Measurements from ENCODE around the gene DLK2. TPM values are rescaled to one million over a fixed set of nuclear protein-coding genes. Genes with fewer than 3 reads are reported as not detected.
A peak's percentile ranks its signal among the peaks of the same experiment; 100 is the strongest.
"Not testable (repeated sequence)": the region's sequence is repeated elsewhere in the genome, so short reads cannot be mapped to it uniquely, and the experiment has no call there.

DLK2 gene, protein sequence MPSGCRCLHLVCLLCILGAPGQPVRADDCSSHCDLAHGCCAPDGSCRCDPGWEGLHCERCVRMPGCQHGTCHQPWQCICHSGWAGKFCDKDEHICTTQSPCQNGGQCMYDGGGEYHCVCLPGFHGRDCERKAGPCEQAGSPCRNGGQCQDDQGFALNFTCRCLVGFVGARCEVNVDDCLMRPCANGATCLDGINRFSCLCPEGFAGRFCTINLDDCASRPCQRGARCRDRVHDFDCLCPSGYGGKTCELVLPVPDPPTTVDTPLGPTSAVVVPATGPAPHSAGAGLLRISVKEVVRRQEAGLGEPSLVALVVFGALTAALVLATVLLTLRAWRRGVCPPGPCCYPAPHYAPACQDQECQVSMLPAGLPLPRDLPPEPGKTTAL
- 0.45 TPM for total RNA-seq

DNA sequence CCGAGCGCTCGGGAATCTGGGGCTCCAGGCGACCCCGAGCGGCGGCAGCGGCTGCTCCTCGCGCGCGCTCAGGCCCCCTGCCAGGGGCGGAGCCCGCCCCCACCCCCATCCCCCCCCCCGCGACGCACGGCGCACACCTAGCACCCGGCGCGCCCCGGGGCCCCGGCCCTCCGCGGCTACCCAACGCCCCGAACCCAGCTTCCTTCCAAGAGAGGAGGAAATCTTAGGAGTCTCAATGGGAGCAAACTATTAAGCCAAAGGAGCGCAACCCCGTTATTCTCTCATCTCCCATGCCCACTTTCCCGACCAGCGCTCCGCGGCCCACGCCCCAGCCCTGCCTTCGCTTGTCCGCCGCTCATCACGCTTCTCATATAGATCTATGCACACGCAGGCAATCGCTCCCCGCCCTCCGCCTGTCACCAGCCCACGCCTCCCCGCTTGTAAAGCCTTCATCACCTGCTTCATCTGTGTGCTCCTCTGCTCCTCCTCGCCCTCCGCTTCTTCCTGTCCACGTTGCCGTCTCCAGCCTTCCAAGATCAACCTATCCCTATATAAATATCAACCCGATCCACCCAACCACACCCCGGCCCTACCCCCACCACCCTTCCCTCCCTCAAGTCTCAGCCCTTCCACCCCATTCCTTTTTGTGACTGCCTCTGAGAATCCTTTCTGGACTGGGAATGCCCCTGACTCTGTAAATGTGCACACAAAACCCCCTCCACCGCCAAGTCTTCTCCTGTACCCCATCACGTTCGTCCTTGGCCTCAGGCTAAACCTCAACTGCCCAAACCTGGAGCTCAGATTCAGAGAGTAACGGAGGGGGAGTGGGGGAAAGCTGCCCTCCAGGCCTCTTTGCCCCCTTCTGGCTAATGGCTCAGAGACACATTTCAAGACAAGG lies at the start of gene DLK2:
TSS of gene DLK2 (minus strand) at position 18 of the 898 bp plus-strand sequence. CDS start 723 bp downstream, outside the sequence.
- DNase-seq (ENCODE audit: low spot score) = no peak
- intact Hi-C loops (cut with DNase I) = no loop called here
- no peak for ATAC-seq

DNA sequence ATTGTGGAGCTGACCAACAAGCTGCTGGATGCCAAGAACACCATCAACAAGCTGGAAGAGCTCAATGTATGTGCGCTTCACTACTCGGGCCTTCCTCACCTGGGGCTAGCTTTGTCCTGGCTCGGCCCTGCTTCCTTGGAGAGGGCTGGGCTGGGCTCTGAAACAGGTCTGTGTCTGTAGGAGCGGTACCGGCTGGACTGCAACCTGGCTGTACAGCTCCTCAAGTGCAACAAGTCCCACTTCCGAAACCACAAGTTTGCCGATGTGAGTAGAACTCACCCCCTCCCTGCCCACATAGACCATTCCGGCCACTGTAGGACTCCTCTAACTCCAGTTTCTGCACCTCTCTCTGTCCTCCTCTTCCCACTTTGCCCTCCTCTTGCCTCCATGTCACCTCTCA lies 48.1 kb upstream of the DLK2 start:
- DNase-seq (ENCODE audit: low spot score) = no peak
- intact Hi-C loops (cut with DNase I) = no loop called here
- ATAC-seq = no peak

DNA sequence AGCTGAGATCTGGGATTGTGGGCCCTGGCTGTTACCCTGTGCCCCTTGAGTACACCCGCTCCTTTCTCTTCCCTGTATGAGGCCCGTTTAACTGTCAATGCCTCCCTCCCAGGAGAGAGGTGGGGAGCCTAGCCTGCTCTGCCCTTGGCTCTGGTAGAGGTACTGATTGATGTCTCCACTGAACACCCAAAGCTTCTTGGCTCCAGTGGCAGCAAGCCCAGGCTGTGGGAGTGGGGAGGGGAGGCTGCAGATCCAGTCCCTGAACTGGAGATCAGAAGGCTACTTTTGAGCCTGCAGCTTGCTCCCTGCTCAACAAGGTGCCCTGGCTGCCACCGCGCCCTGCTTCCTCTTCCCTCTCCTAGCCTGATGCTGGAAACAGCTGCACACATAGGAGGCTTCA lies 47.3 kb upstream of the DLK2 start:
- no peak for ATAC-seq
- DNase-seq (ENCODE audit: low spot score) = no peak
- intact Hi-C loops (cut with DNase I) = no loop called here

DNA sequence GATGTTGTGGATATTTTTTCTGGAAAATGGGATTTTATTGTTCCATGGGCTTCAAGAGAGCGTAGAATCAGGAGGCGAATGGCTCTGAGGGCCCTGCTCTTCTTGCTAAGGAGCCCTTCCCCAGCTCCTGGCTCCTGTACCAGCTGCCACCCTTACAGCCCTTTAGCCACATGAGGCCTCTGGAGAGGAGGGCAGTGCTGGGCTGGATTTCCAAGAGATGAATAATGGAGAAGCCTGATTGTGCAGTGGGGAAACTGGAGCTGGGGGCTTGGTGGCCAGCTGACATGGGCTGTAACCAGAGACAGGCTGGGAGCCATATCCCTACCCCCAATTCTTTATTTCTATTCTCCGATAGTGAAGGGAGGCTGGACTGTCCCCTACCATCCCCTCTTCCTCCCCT lies 45.6 kb upstream of the DLK2 start:
- intact Hi-C loops (cut with DNase I) = no loop called here
- no peak for ATAC-seq
- DNase-seq (ENCODE audit: low spot score) = no peak

DNA sequence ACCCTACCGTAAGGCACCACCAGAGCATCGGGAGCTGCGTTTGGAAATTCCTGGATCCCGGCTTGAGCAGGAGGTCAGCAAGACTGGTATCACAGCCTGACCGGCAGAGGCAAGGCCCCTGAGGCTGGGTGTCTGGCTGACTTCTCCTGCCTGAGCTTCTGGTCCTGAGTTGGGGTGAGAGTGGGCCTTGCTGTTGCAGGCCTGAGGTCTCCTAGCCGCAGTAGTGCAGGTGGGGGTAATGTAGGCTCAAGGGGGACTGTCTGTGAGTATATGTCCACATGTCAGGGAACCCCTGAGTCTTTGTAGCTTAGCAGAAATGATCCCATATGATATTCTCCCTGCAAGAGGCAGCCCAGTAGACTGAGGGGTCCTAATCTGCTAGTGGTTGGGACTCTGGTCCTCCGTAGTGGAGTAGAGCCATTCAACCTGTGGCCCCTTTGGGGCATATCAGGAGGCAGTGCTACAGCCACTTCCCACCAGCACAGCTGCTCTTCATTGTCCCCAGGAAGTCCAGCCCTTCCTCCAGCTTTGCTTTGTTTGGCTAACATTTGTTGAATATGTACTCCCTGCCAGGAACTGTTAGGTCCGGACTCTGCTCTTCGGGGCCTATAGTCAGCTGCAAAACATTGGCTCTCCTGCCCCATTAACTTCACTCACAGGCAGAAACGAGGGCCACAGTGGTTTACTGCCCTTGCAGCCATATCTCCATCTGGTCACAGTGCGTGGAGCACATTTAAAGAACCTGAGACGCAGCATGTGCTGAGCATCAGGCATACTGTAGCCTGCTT lies 43.9 kb upstream of the DLK2 start:
- ATAC-seq (peak; percentile 69), DNase-seq (ENCODE audit: low spot score) (no peak)
- intact Hi-C loops (cut with DNase I) = no loop called here

DNA sequence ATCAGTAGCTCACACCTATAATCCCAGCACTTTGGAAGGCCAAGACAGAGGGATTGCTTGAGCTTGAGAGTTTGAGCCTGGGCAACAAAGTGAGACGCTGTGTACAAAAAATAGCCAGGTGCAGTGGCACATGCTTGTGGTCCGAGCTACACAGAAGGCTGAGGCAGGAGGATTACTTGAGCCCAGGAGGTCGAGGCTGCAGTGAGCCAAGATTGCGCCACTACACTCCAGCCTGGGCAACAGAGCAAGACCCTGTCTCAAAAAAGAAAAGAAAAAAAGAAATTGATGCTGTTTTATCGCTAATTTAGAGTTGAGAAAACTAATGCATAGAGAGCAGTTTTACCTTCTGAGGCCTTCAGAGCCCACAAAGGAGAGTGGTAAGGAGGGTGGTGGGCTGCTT lies 42.9 kb upstream of the DLK2 start:
- DNase-seq (ENCODE audit: low spot score); ATAC-seq; intact Hi-C loops (cut with DNase I): not testable (repeated sequence)

DNA sequence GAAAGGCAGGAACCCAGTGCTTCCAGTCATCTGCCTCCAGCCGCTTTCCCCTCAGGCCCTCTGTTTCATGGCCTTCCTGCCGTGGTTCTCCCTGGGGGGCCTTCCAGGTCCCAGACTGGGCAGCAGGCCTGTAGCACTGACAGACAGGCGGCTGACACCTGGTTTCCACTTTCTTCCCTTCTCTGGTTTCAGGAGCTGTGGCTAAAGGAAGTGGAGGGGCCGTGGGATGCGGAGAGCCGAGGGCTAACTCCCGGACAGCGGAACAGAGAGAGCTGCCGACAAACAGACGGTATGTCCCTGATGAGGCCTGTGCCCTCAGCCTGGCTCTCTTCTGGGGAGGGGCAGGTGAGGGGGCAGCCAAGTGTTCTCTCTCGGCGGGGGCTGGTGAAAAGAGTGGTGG lies 42.3 kb upstream of the DLK2 start:
- ATAC-seq (no peak), DNase-seq (ENCODE audit: low spot score) (no peak)
- intact Hi-C loops (cut with DNase I) = no loop called here

DNA sequence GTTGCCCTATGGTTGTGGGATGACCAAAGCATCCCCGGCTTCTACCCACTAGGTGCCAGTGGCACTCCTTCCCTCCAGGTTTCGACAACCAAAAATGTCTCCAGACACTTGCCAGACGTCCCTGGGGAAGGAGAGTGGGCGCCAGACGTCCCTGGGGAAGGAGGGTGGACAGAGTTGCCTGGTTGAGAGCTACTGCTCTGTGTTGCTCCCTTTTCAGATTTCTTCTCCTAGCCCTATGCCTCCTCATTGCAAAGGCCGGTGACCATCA lies 41.7 kb upstream of the DLK2 start:
- DNase-seq (ENCODE audit: low spot score) = no peak
- no peak for ATAC-seq
- intact Hi-C loops (cut with DNase I) = no loop called here

DNA sequence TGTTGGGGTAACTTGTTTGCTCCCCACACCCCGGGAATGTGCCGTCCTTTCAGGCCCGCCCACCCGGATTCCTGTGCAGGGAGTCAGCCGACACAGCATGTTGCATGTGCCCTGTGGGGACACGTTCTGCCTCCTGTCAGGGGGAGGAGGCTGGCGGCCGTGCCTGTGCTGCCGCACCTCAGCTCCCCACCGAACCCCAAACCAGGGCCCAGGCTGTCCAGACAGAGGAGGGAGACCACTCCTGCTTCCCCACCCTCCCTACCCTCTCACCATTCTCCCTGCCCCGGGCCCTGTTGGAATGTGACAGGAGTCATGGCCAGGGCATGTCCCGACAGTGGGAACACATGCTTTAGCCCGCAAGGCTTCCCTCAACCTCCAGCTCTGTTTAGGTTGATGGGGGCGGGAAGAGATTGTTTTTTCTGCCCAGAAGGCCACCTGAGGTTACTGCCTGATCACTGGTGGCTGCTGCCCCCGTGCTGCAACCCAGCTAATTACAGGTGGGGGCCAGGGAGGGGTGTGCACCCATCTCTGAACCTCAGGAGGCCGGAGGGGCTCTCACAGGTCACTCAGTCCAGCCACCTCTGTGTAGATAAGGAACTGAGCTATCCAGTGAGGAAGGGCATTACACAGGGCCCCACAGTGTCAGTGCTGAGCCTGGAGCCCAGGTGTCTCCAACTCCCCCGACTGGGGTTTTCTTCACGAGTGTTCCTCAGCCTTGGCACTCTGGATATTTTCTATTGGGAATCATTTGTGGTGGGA lies 41.2 kb upstream of the DLK2 start:
- intact Hi-C loops (cut with DNase I) = no loop called here

DNA sequence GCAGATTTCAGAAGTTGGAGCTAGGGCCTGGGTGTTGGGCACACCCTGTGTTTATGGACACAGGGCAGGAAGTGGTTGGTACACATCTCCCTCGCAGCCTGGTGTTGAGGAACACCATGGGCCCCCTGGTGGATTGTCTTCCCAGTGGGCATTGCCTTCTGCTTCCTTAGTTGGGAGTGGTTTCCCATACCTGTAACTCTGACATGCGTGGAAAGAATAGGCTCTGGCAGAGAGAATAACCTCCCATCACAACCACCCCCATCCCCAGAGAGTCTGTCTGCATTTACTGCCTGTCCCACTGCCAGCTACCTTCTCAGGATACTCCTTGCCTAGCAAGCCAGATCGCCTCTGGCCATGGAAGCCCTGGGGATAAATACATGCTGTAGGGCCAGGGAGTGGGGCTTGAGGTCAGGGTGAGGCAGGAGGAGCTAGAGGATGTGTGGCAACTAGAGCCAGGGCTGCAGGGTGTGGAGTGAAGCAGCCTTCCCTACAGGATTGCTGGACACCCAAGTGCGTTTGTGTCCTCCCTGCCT lies 40.1 kb upstream of the DLK2 start:
- ATAC-seq (no peak), DNase-seq (ENCODE audit: low spot score) (no peak)
- intact Hi-C loops (cut with DNase I) = no loop called here

More for the DNA sequence above, 41.2 kb upstream of the DLK2 start:
- peak; percentile 45 for ATAC-seq
- DNase-seq (ENCODE audit: low spot score) = no peak

DNA sequence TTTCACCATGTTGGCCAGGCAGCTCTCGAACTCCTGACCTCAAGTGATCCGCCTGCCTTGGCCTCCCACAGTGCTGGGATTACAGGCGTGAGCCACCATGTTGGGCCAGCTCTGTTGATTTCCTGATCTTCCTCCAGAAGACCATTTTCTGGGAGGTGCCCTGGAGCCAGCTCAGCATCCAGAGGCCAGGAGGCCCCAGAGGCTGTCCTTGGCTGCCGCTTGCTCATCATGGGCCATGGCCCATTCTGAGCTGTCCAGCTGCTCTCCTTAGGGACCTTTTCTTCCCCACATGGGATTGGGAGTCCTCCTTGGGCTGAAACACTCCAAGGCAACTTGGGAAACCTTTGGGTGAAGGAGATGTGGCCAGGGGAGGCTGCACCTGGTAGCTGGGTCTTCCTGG lies 39.4 kb upstream of the DLK2 start:
- ATAC-seq (no peak), DNase-seq (ENCODE audit: low spot score) (no peak)
- intact Hi-C loops (cut with DNase I) = no loop called here

DNA sequence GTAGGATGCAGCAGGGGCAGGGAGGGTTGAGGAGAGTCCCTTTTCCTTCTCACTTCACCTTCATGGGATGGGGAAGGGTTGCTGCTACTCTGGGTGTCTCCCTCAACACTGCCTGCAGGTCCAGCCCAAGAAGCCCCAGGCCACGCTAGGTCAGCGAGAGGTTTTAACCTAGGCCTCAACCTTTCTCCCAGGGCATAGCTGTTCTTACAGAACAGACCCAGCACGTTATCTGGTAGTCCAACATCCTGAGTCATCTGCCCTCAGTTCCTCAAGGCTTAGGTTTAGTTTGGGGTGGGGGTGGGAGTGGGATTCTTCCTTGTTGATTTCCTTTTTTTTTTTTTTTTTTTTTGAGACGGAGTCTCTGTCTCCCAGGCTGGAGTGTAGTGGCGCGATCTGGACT lies 39.0 kb upstream of the DLK2 start:
- ATAC-seq (no peak), DNase-seq (ENCODE audit: low spot score) (no peak)
- intact Hi-C loops (cut with DNase I) = no loop called here

DNA sequence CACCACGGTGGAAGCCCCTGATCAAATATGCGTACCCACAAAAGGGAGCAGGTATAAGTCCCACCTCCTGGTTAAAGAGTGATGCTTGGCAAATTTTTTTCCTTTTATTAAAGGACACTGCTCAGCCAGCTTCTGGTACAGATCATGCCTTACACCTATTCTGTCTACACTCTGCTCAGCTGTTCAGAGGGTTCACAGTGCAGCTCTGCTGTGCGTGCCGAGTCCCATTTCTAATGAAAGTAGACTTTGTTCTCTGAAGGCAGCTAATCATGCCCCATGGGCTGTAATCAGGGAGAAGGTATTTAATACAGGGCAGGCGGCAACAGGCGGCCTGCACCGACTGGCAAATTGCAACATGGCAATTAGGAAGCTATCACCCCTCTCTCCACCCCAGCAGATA lies 38.5 kb upstream of the DLK2 start:
- no peak for ATAC-seq
- DNase-seq (ENCODE audit: low spot score) = no peak
- intact Hi-C loops (cut with DNase I) = no loop called here

DNA sequence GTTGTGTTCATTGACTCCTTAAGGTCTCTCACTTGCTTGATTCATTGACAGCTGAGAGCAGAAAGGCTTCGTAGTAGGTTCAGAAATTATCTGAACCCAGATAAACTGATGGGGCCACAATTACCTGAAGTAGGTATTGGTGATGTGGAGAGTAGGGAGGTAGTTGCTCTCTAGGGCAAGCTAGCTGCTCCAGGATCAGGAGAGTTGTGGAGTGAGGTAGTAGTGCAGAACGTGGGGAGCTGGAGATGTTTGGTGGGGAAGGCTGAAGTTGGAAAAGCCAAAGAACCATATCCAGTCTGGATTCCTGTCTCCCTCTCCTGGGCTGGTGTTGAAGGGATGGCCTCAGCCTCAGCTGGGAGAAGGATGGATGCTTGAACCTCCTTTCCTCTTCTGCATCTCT lies 37.9 kb upstream of the DLK2 start:
- ATAC-seq (no peak), DNase-seq (ENCODE audit: low spot score) (no peak)
- intact Hi-C loops (cut with DNase I) = no loop called here

DNA sequence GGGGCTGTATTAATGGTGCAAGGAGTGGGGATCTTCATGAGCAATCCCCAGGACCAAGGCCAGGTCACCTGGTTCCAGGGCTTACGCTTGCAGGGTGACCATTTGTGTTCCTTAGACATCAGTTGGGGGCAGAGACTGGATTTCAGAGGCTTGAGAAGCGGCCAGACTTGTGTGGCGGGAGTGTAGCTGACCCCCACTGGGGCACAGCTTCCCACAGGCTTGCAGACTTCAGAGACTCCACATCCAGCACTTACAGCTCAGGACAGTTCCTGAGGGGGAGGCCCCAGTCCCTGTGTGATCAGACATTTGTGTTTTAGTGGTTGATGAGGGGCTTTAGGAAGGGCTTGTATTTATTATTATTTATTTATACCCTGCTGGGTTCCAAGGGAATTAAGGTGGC lies 37.3 kb upstream of the DLK2 start:
- no peak for ATAC-seq
- intact Hi-C loops (cut with DNase I) = no loop called here
- DNase-seq (ENCODE audit: low spot score) = no peak

DNA sequence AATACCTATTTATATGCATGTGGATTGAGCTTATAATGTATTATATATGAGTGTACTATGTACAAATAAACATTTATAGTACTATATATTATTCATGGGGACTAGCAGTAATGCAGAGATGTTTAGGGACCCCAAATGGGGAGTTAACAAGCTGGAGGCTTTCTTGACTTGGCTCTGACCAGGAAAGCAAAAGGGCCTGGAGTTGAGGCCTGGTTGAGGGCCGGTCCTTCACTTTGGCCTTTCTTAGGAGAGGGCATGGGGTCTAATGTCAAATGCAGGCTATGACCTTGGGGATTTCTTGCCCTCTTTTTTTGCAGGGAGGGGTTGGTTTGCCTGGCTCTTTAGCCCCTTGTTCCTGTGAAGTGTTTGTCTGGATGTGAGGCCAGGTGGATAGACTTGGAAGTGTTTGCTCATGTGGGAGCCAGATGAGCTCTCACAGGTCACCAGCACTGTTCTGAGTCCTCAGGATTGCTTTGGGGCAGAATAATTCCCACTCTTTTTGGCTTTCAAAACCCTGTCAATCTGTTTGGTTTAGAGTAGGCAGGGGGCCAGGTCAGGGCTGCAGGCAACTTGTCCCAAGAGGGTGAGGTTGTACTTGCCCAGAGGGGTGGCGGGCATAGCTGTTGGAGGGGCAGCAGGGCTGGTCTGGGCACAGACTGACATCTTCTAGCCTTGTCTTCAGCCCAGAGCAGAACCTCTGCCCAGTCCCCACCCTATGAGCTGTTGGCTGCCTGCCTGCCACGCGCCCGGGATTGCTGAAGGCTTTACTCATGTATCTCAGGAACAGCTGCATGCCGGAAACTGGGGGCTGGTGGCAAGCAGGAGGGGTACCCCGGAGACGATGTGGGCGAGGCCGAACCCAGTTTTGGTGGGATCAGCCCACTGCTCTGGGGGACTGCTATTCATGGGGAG lies 36.7 kb upstream of the DLK2 start:
- ATAC-seq = peak; percentile 81
- intact Hi-C loops (cut with DNase I) = no loop called here
- DNase-seq (ENCODE audit: low spot score) = peak; percentile 88

DNA sequence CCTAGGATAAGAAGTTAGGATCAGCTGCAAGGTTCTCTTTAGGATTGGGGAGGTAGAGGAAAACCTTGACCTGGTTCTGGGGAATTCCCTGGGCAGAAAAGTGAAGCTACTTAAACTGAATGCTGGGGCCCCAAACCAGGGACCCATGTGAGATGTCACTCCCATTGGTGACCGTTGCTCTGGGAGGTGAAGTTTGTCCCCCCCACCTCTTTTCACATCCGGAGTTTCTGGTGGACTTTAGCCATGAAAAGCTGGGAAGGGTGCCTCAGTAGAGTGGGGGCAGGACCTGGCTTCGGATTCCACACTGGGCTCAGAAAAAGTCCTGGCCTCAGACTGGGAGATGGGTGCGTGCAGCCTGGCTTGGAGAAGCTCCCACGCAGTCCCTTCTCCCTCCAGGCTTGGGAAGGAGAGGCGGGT lies 35.2 kb upstream of the DLK2 start:
- intact Hi-C loops (cut with DNase I) = no loop called here
- ATAC-seq = no peak
- no peak for DNase-seq (ENCODE audit: low spot score)
